HCT116 (cell line): ENCODE data around the gene ODF4. TPM values are rescaled to one million over a fixed set of nuclear protein-coding genes. Genes with fewer than 3 reads are reported as not detected.

ENCODE experiments used
- ATAC-seq: fragments of 200-7000 bp; cut with Tn5 transposase; 2 replicates; pipeline ENCODE4 v1.9.1; 2020; ENCODE audit warnings: mild to moderate bottlenecking, moderate library complexity
- BruUV-seq: library from RNA; stranded (reverse); fragments of 400-500 nt; replicated peaks from 2 replicates; lab custom pipeline; 2021; lab: Mats Ljungman, UMichigan
- CTCF ChIA-PET: fragments of 300-600 bp; sonication (Branson Sonifier 250); formaldehyde crosslinking; loops from one replicate; lab custom pipeline; 2021; ENCODE audit warnings: antibody characterized with exemption; lab: Charles Lee
- POLR2A ChIA-PET: fragments of 300-600, 350-600 bp; sonication (Branson Sonifier 250); formaldehyde crosslinking; loops from one replicate; lab custom pipeline; 2021; ENCODE audit warnings: antibody characterized with exemption; lab: Charles Lee
- RAD21 ChIA-PET, 2 experiments: fragments of 300-600 bp; sonication (Branson Sonifier 250); formaldehyde crosslinking; loops; one replicate each; lab custom pipeline; 2023; ENCODE audit warnings: low total read pairs in 2 of 2; ENCODE audit not compliant: uncharacterized antibody in 2 of 2, unreplicated experiment in 2 of 2, low non-redundant PET in 1 of 2; lab: Charles Lee
- DNase-seq: peaks from one replicate; pipeline ENCODE4 v3.0.0-alpha.2; 2010; ENCODE audit warnings: low read depth, low spot score
- H2AFZ ChIP-seq: fragments of 200-600 bp; shearing (Covaris generic), sonication (generic); 2 replicates; pipeline ENCODE4 v1.6.1; 2017; ENCODE audit warnings: low read depth, mixed run types, mixed read lengths, antibody characterized with exemption, low read length; ENCODE audit not compliant: poor library complexity, severe bottlenecking
- H3K27ac ChIP-seq: 2 replicates; pipeline ENCODE4 v1.5.1; 2012; ENCODE audit warnings: low read depth, low read length
- H3K27me3 ChIP-seq: fragments of 200-600 bp; sonication (generic); 2 replicates; pipeline ENCODE4 v1.6.1; 2016; ENCODE audit warnings: mixed run types, low read length, mixed read lengths; ENCODE audit not compliant: insufficient read depth
- H3K36me3 ChIP-seq, 2 experiments: fragments of 200-500 bp in 1 of 2; fragments of 200-600 bp in 1 of 2; sonication (Bioruptor generic) in 1 of 2; sonication (generic) in 1 of 2; 2 replicates each; pipeline versions ENCODE4 v1.5.1 to v1.6.1; 2014 to 2016; ENCODE audit warnings: low read length in 2 of 2, inconsistent platforms in 1 of 2, mixed read lengths in 1 of 2, mixed run types in 1 of 2; ENCODE audit not compliant: insufficient read depth in 2 of 2, control insufficient read depth in 1 of 2
- H3K4me1 ChIP-seq, 2 experiments: fragments of 200-600 bp in 1 of 2; sonication (generic) in 1 of 2; 2 replicates each; pipeline versions ENCODE4 v1.5.1 to v1.6.1; 2012 to 2017; ENCODE audit warnings: low read length in 2 of 2, inconsistent platforms in 1 of 2, mild to moderate bottlenecking in 1 of 2, mixed read lengths in 1 of 2, mixed run types in 1 of 2, moderate library complexity in 1 of 2; ENCODE audit not compliant: insufficient read depth in 2 of 2, control insufficient read depth in 1 of 2
- H3K4me2 ChIP-seq: fragments of 200-600 bp; sonication (generic); 2 replicates; pipeline ENCODE4 v1.6.1; 2017; ENCODE audit warnings: mixed run types, low read length, mixed read lengths
- H3K4me3 ChIP-seq, 2 experiments: fragments of 200-600 bp in 1 of 2; sonication (generic) in 1 of 2; replicated peaks in 1 of 2; 2 replicates each; pipeline ENCODE4 v1.5.1; 2011 to 2016; ENCODE audit warnings: low read length in 2 of 2, control low read depth in 1 of 2, low read depth in 1 of 2, mild to moderate bottlenecking in 1 of 2, mixed read lengths in 1 of 2, mixed run types in 1 of 2
- H3K79me2 ChIP-seq: fragments of 200-600 bp; sonication (generic); 2 replicates; pipeline ENCODE4 v1.6.1; 2017; ENCODE audit warnings: mild to moderate bottlenecking, mixed run types, low read length, moderate library complexity, mixed read lengths; ENCODE audit not compliant: insufficient read depth
- H3K9ac ChIP-seq: fragments of 200-600 bp; sonication (generic); 2 replicates; pipeline ENCODE4 v1.6.1; 2016; ENCODE audit warnings: low read length, mixed read lengths
- H3K9me2 ChIP-seq: fragments of 200-600 bp; sonication (generic), shearing (Covaris generic); 2 replicates; pipeline ENCODE4 v1.6.1; 2017; ENCODE audit warnings: mixed run types, mild to moderate bottlenecking, moderate library complexity; ENCODE audit not compliant: insufficient read depth
- H3K9me3 ChIP-seq, 2 experiments: fragments of 200-500 bp in 1 of 2; fragments of 200-600 bp in 1 of 2; sonication (Bioruptor generic) in 1 of 2; sonication (generic) in 1 of 2; 2 replicates each; pipeline ENCODE4 v1.6.1; 2014 to 2017; ENCODE audit warnings: low read length in 2 of 2, mixed read lengths in 2 of 2, inconsistent platforms in 1 of 2, low read depth in 1 of 2, mild to moderate bottlenecking in 1 of 2, mixed run types in 1 of 2, moderate library complexity in 1 of 2; ENCODE audit not compliant: control insufficient read depth in 1 of 2, insufficient read depth in 1 of 2
- H4K20me1 ChIP-seq: fragments of 200-600 bp; sonication (generic), shearing (Covaris generic); 2 replicates; pipeline ENCODE4 v1.6.1; 2017; ENCODE audit warnings: mixed run types, mild to moderate bottlenecking, moderate library complexity; ENCODE audit not compliant: insufficient read depth
- ATF3 ChIP-seq: IDR thresholded peaks from 2 replicates; pipeline ENCODE4 v1.6.1; 2012
- CBX3 ChIP-seq: IDR thresholded peaks from 2 replicates; pipeline ENCODE4 v1.6.1; 2012; ENCODE audit warnings: low read depth
- CEBPB ChIP-seq: IDR thresholded peaks from 2 replicates; pipeline ENCODE4 v1.6.1; 2012; ENCODE audit warnings: low read depth
- EZH2 ChIP-seq: fragments of 200-600 bp; sonication (generic); IDR thresholded peaks from 2 replicates; pipeline ENCODE4 v1.6.1; 2017; ENCODE audit warnings: antibody characterized with exemption, mixed run types
- MAX ChIP-seq: IDR thresholded peaks from 2 replicates; pipeline ENCODE4 v1.6.1; 2012
- RAD21 ChIP-seq: IDR thresholded peaks from 2 replicates; pipeline ENCODE4 v1.6.1; 2012; ENCODE audit warnings: low read depth, mild to moderate bottlenecking
- REST ChIP-seq: IDR thresholded peaks from 2 replicates; pipeline ENCODE4 v1.6.1; 2012; ENCODE audit warnings: low read depth
- SRF ChIP-seq: IDR thresholded peaks from 2 replicates; pipeline ENCODE4 v1.6.1; 2012; ENCODE audit warnings: low read depth
- intact Hi-C: fragments of 100-400 bp; cut with micrococcal nuclease; formaldehyde crosslinking; loops from 2 replicates; pipeline ENCODE4 v1.10.0; 2022
- total RNA-seq: library from RNA; stranded (reverse); gene quantifications from one replicate; pipeline ENCODE4 v1.2.1, GENCODE V29; 2021; ENCODE audit not compliant: unreplicated experiment

Gene ODF4
- total RNA-seq, 1 experiment from 2014 or later = not detected

GRCh38 chr17:8366231-8366630 lies 26.6 kb downstream of the ODF4 start:
- no peaks in the 10 kb centered on the region for H3K9me3 ChIP-seq
- no peak overlapping the region for H3K9ac ChIP-seq
- H3K27ac ChIP-seq = no peak overlapping the region
- CTCF ChIA-PET = no interaction called here
- no TSS peak for BruUV-seq
- no peaks in the 10 kb centered on the region for H3K9me2 ChIP-seq
- no peaks in the 10 kb centered on the region for H3K79me2 ChIP-seq
- peaks cover 0 to 3% of the 10 kb centered on the region in 2 experiments; a peak in 1 of 4 replicates for H3K4me1 ChIP-seq
- no peaks in the 10 kb centered on the region for H3K27me3 ChIP-seq
- intact Hi-C loops = no loop called here
- TF ChIP-seq CEBPB = no peak
- TF ChIP-seq ATF3 = no peak
- TF ChIP-seq CBX3 = no peak
- no peak for TF ChIP-seq RAD21
- no peak for TF ChIP-seq MAX
- TF ChIP-seq SRF = no peak
- TF ChIP-seq REST = no peak
- no peak for TF ChIP-seq EZH2
- RAD21 ChIA-PET = no interaction called here
- H4K20me1 ChIP-seq = no peaks in the 10 kb centered on the region
- no peak overlapping the region for H3K4me3 ChIP-seq
- DNase-seq (no peak), ATAC-seq (no peak)
- H3K4me2 ChIP-seq = no peak overlapping the region
- no peak overlapping the region for H2AFZ ChIP-seq
- H3K36me3 ChIP-seq = 0 out of 4 replicates have a peak, but pooled peaks cover 0 to 2% of the 10 kb centered on the region in 2 experiments
- POLR2A ChIA-PET = no interaction called here
